HG03196 (cell line): ENCODE results near the gene HLA-E.
"Not testable (repeated sequence)": the region's sequence is repeated elsewhere in the genome, so short reads cannot be mapped to it uniquely, and the experiment has no call there.

ENCODE experiments used
- ATAC-seq: cut with Tn5 transposase; IDR thresholded peaks from one replicate; pipeline ENCODE4 v1.9.1; 2021; ENCODE audit not compliant: unreplicated experiment

Gene HLA-E

GRCh38 chr6:30489081-30490025 is at the start of gene HLA-E:
TSS of gene HLA-E (plus strand) at chr6:30489509. CDS start at chr6:30489532, 23 bp downstream.
- ATAC-seq, result peak; percentile 83

GRCh38 chr6:30441171-30441570 is 48.1 kb upstream of the HLA-E start:
- ATAC-seq, result no peak

GRCh38 chr6:30443657-30444450 is 45.5 kb upstream of the HLA-E start:
- ATAC-seq, result no peak

GRCh38 chr6:30444451-30444742 is 44.9 kb upstream of the HLA-E start:
- ATAC-seq, result no peak

- ATAC-seq, result no peak
Observed at GRCh38 chr6:30446259-30446658, 43.0 kb upstream of the HLA-E start.

DNA sequence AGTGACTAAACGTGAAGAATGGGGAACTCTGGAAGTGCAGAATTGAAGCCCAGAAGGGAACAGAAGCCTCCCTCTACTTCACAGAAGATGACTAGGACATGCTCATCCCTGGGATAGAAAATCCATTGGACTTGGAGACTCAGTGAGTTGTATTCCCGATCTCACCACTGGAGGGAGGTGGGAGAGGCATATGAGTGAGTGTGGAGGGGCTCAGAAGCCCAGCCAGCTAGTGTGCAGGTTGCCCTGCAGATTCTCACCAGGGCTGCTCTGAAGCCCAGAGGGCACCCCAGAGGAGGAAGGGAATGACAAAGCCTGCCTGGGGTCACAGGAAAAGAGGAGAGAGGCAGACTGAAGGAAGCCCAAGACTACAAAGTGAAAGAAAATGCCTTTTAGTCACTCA is 42.1 kb upstream of the HLA-E start:
- ATAC-seq, result no peak

- no peak for ATAC-seq
Observed at GRCh38 chr6:30450548-30450908, 38.8 kb upstream of the HLA-E start.

DNA sequence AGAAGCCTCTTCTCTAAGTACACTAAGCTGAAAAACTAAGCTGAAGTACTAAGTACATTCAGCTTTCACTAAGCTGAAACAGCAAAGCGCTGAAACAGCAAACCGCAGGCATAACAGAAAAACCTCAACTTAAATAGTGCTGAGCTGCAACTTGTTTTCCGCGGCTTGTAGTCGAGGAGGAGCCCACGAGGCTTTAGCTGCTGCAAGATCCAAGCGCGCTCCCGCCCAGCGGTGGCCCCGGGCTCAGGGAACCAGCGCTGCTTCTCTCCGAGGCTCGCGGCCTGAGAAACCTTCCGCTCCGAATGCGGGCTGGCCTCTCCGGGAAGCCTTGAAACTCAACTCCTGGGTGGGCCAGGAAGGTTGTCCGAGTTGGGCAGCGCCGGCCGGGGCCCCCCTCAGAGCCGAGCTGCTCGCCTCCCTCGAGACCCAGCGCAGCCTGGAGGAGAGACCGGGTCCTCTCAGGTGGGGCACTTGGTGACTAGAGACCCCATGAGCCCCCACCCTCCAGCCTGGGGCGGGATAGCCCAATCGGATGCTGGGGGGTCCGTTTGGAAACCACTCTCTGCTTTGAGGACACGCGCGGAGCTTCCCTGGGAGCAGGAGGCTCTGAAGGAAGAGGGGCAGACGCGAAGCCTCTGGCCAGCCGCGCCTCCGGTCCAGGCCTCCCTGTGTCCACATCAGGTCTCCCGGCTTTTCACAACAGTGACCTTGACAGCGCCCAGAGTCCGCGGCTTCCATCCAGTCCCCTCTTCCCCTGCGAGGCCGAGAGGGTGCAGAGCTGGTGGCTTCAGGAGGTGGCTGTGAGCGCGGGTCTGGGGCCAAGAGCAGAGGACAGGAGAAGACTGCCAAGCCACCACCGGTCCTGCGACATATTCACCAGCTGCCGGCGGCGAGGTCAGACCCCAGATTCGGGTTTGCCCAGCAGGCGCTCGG is 38.1 kb upstream of the HLA-E start:
- ATAC-seq, result no peak

DNA sequence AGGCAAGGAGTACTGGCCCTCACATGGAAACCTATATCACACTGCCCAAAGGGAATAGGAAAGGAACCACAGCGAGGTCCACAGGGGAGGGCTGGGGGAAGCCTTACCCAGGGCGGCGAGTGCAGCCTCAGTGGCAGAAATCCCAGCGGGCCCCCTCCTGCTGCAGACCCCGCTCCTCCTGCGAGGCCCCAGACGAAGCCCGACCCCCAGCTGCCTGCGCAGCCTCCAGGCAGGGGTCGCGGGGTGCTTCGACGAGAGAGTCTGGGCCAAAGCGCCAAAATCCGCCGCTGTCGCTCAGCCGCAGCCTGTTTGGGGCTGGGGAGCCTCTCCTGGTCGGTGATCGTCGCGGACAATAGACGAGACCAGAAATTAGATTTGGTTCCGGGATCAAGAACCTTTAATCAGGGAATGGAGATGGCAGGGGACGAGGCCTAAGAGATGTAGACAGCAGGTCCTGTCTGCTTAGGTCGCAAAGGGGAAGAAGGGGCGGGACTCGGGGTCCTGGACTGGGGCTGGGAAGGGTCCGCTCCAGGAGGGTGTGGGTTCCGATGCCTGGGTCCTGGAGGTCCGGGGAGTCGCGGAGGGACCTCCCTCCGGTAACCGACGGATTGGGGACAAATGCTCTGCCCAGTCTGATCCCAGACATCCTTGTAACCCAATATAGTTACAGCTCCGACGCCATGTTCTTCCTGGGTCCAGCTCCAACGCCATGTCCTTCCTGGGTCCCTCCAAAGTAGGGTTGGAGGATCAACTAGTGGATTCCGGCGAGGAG is 36.4 kb upstream of the HLA-E start:
- no peak for ATAC-seq

DNA sequence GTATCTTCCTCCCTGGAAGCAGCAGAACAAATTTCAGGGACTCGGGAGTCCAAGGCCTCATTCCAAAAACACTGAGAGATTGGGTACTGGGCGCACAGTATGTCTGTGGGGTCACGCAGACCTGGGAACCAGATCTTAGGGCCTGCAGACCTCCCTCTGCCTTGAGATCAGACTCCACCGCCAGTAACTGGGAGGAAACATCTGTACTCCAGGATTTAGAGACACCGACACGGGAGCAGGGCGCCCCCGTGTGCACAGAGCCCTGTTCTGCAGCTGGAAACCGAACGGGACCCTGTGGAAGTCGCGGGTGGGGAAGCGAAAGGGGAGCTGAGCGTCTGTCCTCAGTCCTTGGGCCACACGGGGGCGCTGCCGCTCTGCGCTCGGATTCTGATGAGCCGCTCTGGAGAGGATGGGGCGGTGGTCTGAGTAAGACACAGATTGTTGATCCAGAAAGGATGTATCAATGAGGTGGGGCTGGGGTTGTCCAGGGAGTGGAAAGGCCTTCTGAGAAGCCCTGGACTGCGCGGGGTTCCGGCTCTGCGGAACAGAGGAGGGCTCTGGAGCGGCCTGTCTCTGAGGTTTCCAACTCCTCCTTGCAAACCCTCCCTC is 35.7 kb upstream of the HLA-E start:
- no peak for ATAC-seq

- no peak for ATAC-seq
Observed at GRCh38 chr6:30459145-30459544, 30.2 kb upstream of the HLA-E start.

DNA sequence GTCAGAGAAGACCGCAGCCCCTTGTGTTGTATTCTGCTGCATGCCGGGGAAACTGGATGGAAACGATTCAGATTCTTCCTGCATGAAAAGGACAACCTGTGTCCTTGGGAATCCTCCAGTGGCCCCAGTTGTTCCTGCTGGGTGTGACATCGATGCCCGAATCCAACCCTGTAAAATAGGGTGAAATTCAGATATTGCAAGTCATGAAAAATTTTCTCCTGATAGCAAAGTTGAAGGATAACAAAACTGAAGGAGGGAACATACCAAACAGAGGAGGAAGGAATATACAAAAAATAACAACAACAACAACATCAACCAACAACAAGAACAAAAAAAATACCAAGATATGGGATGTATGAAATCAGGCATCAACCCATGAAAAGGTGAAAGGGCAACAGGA is 28.3 kb upstream of the HLA-E start:
- no peak for ATAC-seq

GRCh38 chr6:30462482-30462881 is 26.8 kb upstream of the HLA-E start:
- ATAC-seq, result no peak

DNA sequence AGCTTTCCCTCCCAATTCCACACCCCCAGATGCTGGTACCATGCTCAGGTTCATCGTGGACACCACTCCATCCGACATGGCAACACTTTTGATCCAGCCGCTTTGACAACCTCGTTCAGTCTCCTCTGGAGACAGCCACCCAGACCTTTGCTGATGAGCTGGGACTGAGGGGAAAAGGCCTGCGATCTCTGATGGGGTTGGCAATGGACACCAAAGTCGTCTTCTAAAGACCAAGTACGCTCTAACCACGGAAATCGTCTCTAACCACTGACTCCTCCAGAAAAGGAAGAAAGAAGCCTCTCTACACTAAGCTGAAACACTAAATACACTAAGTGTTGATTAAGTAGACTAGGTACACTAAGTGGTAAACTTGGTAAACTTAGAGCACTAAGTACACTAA is 26.1 kb upstream of the HLA-E start:
- no peak for ATAC-seq

DNA sequence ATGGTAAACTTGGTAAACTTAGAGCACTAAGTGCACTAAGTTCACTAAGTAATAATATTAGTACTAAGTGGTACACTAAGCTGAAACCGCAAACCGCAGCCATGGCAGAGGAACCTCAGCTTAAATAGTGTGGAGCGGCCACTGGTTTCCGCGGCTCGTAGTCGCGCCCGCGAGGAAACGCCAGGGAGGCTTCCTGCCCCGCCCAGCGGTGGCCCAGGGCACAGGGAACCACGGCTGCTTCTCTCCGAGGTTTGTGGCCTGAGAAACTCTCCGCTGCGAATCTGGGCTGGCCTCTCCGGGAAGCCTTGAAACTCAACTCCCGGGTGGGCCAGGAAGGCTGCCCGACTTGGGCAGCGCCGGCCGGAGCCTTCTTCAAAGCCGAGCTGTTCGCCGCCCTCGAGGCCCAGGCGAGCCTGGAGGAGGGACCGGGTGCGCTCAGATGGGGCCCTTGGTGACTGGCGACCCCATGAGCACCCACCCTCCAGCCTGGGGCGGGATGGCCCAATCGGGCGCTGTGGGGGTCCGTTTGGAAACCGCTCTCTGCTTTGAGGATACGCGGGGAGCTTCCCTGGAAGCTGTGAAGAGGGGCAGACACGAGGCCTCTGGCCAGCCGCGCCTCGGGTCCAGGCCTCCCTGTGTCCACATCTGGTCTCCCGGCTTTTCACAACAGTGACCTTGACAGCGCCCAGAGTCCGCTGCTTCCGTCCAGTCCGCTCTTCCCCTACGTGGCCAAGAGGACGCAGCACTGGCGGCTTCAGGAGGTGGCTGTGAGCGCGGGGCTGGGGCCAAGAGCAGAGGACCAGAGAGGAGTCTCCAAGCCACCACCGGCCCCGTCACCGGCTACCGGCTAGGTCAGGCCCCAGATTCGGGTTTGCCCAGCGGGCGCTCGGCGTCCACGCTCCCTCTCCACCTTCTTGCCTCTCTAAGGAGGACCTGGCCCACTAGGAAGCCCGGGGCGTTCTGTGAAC is 25.4 kb upstream of the HLA-E start:
- no peak for ATAC-seq

DNA sequence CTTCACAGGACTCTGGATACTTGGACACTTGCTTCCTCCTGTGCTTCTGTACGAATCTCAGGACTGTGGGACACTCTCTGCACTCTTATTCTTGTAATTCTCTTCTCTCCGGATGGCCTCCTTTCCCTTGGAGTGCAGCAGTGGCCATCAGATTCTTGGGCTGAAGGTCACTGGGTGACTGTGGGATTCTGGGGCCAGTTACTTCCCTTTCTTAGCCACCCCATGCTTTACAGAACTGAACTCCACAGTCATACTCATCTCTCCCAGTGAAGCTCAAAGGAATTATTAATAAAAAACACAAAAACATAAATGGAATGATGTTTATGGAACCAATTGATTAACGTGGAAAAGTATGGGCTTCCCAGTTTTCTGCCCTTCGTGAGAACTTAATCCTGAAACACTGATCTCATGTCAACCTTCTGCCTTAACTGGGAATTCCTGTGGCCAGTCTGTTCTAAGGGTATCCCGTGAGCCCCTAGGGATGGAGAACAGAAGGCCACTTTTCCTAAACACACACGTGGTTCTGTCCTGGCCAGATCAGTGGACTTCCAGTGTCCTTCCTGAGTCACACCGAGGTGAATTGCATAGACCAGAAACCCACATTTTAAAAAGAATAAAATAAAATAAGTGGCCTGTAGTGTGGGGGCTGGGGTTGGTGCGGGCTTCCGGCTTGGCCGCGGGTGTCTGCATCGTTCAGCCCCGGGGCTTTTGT is 23.6 kb upstream of the HLA-E start:
- no peak for ATAC-seq

GRCh38 chr6:30470968-30471367 is 18.3 kb upstream of the HLA-E start:
- no peak for ATAC-seq

- not testable (repeated sequence) for ATAC-seq
Observed at GRCh38 chr6:30475116-30475515, 14.2 kb upstream of the HLA-E start.
